Stimulated activated CD4-positive, alpha-beta T cell treated with anti-CD3 and anti-CD28 coated beads, Interleukin-12 subunit alpha, Interleukin-12 subunit beta, amount 100 ng/mL, for 48 hours (primary cell): Measurements from ENCODE around the gene KCNQ2.
"Not testable (repeated sequence)": the region's sequence is repeated elsewhere in the genome, so short reads cannot be mapped to it uniquely, and the experiment has no call there.

Source experiments
- DNase-seq, 3 donors: peaks; one replicate each; pipeline ENCODE4 v3.0.0-alpha.2; 2020; ENCODE audit warnings: low read depth in 2 of 3, low spot score in 1 of 3

KCNQ2 gene

DNA sequence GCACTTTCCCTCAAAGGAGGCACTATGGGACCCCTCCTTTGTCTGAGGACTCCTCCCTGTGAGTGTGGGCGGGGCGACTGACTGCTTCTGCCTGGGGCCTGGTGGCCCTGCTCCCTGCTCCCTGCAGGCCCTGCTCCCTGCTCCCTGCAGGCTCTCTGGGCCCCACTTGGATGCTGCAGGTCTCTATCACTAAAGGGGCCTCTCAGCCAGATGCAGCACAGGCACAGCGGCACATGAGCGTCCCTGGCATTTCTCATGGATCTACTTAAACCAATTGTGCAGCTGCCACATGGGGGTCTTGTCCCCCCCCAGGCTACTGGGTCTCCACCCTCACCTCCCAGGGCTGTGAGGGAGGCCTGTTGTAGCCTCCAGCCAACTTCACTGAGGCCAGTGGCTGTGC is 18.6 kb upstream of the KCNQ2 start:
- no peak for DNase-seq

DNA sequence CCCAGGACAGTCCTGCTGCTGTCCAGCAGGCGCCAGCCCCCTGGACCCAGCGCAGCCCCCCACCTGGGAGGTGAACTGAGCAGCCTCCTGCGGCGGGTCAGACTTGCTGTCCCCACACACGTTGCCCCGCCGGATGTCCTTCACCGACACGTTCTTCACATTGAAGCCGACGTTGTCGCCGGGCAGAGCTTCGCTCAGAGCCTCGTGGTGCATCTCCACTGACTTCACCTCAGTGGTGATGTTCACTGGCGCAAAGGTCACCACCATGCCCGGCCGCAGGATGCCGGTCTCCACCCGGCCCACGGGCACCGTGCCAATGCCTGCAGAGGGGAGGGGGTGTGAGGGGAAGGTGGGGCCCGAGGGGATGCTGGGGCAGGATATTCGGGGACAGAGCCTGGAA is 18.0 kb upstream of the KCNQ2 start:
- no peak for DNase-seq

DNA sequence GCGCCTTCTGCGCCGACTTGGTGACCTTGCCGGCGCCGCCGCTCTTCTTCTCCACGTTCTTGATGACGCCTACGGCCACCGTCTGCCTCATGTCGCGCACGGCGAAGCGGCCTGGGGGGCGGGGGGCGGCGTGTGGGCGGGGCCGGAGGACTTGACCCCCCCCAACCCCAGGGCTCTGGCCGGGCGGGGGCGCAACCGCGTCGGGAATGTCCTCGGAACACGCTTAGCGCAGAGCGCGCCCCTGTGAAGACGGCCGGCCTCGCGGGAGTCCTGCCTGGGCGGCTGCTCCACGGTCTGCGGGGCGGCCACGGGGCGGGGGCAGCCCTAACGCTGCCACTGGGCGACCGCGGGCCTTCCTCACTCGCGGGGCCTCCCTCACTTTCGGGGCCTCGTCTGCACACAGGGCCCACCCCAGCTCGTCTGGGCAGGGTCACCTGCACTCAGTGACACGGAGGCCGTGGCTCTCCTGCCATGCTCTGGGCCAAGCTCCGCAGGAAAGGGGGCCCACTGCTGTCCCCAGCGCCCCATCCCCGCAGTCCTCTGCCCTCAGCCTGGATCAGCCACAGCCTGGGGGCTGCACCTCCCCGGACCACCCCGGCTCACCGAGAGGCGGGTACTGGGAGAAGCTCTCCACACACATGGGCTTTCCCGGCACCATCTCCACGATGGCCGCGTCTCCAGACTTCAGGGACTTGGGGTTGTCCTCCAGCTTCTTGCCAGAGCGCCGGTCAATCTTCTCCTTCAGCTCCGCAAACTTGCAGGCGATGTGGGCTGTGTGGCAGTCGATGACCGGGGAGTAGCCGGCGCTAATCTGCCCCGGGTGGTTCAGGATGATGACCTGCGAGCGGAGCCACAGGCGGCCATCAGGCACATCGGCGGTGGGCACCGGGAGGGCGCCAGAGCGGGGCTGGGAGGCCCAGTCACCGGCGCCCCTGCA is 16.1 kb upstream of the KCNQ2 start:
- no peak for DNase-seq

DNA sequence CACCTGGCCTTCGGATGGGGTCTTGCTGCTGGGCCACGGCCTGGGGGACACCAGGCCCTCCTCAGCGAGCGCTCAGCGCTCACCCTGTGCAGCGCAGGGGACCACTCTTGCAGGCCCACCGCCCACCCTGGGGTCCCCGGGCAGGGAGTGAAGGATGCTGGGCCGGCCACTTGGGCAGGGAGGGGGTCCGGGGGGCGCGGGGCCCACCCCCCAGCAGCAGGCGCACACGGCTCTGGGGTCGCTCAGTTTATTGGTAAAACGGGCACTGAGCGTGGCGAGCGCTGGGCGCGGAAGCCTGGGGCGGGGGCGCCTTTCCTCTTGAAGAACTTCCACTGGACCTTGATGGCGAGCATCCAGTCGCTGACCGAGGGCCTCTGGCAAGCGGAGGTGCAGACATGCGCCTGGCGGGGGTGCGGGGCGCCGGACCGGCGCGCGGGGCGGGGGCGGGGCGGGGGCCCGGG is 15.4 kb upstream of the KCNQ2 start:
- DNase-seq, result no peak

DNA sequence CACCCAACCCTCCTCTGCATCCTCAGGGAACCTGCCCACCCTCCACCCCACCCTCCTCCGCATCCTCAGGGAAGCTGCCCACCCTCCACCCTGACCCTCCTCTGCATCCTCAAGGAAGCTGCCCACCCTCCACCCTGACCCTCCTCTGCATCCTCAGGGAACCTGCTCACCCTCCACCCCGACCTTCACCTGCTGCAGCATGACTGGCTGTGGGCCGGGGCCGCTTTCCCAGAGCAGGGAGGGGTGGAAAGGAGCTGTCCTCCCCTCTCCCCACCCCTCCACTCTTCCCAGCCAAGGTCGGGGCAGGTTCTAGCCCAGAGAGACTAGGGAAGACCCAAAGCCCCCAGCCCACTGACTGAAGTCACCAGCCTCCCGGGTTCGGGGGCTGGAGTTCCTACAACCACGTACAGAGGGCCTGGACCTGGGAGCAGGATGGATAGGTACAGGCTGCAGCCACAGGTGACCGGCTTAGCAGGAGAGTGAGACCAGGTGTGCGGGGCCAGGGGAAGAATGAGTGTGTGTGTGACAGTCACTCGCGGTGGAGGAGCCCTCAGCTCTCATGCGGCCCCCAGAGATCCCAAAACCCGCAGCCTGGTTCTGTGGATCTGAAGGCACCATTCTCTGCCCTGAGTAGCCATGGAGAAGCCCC is 14.8 kb upstream of the KCNQ2 start:
- DNase-seq, result no peak

DNA sequence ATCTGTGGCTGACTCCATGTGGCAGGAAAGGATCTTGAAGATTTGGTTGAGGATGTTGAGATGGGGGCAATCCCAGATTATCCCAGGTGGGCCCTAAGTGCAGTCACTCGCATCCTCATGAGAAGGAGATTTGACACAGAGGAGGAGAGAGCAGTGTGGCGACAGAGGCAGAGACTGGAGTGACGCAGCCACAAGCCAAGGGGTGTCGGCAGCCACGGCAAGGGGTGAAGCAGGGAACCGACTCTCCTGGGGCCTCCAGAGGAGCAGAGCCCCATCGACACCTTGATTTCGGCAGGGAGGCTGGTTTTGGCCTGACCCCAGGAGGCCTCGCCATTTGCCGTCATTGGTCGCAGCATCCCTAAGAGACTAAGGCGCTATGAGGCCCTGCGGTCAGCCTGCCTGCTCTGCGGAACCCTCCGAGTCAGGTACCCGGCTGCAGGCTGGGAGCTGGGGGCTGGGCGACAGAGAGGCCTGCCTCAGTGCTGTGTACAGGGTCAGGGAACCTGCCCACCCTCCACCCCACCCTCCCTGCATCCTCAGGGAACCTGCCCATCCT is 13.9 kb upstream of the KCNQ2 start:
- DNase-seq, result no peak

DNA sequence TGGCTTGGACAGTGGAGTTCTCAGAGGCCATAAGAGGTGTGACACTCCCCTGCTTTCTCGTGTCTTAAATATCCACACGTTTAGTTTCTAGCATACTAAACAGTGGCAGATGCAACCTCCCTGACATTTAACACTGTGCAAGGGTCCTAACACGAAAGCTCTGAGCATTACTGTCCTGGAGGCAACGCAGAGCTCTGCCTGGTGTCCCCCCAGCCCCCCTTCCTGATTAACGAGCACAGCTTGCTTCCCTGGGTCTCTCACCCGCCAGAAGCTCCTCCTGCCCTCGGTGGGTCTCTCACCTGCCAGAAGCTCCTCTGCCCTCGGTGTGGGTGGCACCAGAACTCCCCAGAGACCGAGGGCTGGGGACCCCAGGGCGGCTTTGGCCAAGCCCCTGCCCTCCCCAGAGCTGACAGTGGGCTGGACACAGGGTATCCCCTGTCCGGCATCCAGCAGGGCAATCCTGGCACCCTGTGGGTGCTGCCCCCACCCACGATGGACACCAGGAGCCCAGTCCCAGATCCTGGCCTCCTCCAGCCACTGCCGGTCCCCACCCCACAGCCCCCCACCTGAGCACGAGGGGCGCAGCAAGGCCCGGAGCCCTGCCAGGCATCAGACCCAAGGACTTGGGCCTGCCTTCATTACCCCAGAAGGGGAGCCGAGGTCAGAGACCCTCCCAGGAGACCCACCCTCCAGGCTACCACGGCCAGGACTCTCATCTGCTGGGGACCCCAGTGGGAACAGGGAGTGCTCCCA is 12.4 kb upstream of the KCNQ2 start:
- no peak for DNase-seq

DNA sequence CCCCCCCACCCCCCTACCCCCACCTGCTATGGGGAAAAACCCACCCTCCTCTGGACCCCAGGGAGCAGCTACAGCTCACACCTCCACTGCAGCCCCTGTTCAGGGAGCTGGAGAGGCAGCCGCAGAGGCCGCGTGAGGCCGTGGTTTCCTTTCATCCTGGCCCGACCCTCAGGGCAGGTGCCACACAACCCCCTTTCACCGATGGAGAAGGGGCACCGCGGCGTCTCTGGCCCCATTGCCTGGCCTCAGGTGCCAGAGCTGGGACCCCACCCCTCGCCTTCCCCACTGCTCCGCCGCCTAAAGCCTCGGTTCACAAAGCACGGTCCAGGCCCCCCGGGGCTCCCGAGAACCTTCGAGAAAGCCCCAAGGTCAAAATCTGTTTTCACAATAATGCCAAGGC is 11.8 kb upstream of the KCNQ2 start:
- no peak for DNase-seq

DNA sequence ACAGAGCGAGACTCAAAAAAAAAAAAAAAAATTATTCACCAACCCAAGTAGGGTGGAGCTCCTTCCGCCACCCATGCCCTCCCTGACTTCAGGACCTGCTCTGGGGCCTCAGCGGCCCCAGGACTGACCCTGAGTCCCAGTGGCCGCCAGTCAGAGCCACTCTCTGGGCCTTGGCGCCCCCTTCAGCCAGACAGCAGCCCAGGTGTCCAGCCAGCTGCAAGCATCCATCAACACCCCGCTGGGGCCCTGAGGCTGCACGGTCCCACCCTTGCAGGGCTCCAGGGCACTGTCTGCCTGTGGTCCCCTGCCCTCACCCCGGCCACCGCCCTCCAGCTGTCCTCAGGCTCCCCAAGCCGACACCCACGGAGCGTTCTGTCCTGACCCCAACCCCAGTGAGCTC is 11.4 kb upstream of the KCNQ2 start:
- no peak for DNase-seq

DNA sequence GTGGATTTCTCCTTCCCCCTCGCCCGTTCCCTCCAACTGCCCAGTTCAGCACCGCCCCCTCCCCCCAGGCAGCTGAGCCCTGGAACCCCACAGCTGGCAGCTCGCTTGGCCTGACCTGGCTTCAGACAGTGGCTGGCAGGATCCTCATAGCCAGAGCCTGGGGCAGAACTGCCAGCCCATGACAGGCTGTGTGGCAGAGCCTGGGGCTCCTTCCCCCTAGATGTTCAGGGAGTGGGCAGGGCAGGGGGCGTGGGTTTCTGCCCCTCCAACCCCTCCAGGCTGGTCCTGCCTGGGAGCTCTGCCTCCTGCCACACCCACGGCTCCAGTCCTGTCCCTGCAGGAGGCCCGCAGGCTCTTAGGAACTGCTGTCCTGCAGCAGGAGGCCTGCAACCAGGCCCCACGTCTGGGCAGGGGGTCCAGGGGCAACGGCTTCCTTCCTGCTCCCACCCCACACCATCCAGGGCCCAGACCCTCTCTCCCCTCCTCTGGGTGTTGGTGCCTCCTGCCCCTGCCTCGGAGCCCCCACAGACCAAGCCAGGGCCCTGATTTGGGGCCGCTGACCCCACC is 9.6 kb upstream of the KCNQ2 start:
- DNase-seq, result no peak

DNA sequence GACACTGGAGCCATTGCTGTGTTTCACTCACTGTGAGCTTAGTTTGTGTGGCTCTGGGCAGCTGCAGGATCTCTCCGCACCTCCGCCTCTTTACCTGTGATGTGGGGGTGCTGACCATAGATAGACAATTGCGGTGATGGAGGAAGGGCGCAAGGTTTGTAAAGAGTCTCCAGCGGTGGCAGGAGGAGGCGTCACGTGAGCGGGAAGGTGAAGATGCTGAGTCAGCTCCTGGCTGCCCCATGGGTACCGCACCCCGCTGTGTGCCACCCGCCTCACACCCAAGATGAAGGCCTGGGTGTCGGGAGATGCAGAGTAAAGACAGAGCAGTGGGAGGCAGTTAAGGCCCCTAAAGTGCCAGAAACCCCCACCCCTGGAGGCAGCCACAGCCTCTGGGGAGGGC is 9.0 kb upstream of the KCNQ2 start:
- DNase-seq, result no peak

DNA sequence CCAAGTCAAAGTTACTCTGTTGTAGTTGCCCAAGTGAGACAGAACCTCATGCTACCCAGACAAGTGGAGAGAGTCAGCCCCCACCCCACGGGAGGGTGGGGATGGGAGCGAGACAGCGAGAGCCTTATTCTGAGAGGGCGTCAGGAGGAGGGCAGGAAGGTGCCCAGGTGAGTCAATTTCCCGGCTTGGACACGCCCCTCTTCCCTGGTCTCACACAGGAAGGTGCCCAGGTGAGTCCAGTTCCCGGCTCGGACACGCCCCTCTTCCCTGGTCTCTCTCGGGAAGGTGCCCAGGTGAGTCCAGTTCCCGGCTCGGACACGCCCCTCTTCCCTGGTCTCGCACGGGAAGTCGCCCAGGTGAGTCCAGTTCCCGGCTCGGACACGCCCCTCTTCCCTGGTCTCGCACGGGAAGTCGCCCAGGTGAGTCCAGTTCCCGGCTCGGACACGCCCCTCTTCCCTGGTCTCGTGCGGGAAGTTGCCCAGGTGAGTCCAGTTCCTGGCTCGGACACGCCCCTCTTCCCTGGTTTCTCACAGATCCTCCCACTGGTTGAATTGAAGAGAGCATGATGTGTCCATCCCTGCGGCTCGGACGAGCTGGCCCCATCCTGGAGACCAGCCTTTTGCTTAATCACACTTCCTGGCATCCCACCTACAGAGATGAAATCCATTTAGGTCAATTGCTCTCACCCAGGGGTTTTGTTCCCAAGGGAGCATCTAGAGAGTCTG is 7.4 kb upstream of the KCNQ2 start:
- not testable (repeated sequence) for DNase-seq

DNA sequence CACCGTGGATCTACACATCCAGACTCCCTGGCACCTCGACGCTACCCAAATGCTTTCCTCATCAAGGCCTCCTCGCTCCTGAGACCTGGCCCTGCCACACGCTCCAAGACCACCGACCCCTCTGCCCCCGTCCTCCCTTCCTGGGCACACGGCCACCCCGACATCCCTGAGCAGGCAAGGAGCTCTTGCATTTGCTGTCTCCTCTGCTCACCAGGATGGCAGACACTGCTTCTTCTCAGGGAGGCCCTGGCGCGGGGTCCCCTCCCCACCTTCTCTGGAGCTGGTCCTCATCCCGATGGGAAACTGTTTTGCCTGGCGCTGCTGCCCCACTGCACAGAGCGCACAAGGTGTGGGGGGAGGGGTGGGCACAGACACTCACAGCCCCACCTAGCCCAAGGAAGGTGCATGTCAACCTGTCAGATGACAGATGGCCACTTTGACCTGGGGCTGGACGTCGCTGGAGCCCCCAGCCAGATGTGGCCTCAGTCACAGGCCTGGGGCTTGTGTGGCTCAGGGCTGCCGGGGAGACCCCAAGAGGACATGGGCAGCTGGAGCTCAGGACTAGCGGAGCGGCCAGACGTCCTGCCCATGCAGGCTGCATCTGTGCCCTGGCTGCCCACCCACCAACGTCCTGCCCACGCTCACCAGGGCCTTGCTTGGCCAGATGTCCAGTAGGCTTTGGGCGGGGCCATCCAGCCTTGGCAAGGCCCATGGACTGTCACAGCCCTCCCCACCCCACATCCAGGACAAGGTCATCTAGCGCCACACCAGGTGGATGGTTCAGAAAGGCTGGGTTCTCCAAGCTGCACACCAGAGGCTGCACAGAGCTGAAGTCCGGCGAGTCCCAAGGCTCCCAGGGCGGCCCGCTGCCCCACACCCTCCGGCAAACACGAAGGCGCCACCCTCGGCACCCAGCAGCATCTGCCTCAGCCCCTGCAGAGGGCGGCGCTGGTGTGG is 6.2 kb upstream of the KCNQ2 start:
- no peak for DNase-seq

DNA sequence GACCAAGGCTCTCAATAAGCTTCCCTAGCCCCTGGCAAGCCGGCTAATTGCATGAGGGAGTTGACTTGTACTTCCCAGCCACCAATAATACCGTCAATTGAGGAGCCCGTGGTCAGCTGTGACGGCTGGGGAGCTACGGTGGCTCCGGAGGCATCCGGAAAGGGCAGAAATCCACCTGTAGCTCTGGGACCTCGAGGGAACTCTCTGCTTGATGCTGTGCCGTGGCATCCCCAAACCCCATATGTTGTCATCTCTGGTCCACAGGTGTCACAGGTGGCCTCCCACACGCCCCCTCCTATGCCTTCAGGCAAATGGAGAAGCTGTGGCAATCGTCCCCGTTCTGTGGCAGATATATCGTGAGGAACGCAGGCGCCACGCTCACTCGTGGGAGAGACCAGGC is 5.5 kb upstream of the KCNQ2 start:
- no peak for DNase-seq

DNA sequence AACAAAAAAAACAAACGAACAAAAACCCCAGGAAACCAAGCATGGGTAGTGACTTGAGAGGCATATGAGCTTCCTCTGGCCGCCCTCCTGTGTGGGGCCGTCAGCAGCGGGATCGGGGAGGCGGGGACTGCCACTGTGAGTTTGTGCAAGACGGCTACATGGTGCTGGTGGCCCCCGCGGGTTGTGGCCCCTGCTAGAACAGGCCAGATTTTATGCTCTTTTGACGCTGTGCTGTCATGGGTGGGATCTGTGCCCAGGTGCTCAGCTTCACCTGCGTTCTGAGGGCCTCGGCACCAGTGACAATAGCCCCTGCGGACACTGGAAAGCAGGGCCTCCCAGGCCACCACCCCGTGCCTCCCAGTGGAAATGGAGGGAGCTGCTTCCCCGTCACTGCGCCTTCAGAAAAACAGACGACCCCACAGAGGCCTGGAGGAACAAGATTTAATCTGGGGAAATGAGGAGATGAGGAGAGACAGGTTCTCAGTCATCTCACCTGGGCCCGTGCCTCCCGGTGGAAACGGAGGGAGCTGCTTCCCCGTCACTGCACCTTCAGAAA is 4.7 kb upstream of the KCNQ2 start:
- no peak for DNase-seq

DNA sequence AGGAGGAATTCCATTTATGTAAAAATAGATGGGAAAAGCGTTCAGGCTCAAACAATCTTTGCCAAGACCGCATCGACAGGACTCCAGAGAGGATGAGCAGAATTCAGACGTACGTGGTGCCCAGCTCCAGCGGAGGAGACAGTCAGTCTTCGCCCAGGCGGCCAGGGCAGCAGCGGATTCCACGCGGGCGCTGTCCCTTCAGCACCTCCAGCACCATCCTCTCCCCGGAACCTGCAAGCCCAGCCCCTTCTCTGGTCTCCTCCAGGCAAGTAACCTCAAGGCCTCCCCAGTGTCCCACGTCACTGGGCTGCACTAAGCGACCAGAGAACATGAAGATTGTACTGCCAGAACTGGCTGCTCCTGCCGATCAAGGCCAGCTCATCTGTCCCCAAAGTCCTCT is 2.8 kb upstream of the KCNQ2 start:
- no peak for DNase-seq

DNA sequence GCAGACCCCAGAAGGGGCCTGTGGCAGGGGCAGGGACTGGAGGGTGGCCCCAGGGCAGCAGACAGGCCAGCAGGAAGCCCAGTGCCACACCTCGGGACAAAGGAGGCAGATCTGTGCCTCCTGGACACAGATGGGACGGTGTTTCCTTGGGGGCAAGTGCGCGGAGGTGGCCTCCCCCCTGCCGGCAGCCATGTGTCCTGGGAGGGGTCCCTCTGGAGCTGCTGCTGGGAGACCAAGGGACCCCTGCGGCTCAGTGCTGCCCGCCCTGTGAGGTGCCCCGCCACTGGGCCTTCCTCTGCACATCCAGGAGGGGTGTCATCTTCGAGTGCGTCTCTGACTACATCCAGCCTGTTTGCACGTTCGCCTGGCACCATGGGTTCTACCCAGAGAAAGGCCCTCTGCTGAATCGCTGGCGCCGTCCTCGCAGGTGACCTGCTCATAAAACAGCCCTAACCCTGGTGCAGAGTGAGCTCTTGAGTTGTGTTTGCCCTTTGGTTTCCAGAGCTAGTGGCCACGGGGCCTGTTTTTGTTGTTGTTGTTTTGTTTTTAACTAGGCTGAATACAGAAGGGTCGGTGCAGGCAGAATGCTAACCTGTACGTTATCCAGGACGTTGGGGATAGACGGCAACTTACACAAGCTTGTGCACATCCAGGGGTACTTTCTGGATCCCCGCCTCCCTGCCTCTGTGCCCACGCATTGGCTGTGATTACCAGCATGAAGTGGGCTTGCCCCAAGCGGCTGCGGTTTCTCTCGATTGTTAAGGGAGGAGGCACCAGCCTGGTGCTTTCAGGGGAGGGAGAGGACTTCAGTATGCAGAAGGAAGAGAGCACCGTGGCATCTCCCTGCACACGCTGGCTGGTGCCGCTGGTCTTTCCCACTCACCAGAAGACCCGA is 1.3 kb upstream of the KCNQ2 start:
- DNase-seq, result no peak

DNA sequence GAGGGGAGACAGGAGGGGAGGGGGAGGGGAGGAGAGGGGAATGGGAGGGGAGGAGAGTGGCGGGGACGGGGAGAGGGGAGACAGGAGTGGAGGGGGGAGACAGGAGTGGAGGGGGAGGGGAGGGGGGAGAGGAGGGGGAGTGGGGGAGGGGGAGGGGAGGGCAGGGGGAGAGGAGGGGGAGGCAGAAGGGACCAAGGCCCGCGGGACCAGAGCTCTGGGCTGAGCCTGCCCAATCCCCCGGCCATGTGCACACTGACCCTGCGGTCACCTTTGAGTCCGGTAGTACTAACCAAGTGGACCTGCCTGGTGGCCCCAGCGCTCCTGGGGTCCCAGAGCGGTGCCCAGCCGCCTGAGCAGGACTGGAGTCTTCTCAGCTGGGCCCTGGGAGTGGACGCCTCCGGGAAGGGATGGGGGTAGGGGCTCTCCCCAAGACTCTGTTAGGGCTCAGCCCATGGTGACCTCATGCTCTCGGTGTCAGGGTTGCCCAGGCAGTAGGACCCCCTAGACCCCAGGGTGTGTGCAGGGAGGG is 471 bp upstream of the KCNQ2 start:
- no peak for DNase-seq
